Caco-2 (cell line): ENCODE results near the gene LENG1. TPM values are rescaled to one million over a fixed set of nuclear protein-coding genes. Genes with fewer than 3 reads are reported as not detected.

ENCODE experiments used
- BruUV-seq: library from RNA; stranded (reverse); fragments of 400-500 nt; replicated peaks from 2 replicates; lab custom pipeline; 2021; lab: Mats Ljungman, UMichigan
- CTCF ChIA-PET: fragments of 300-600 bp; sonication (Branson Sonifier 250); formaldehyde crosslinking; loops from one replicate; lab custom pipeline; 2022; ENCODE audit warnings: antibody characterized with exemption; lab: Charles Lee
- POLR2A ChIA-PET: fragments of 300-600 bp; sonication (Branson Sonifier 250); formaldehyde crosslinking; loops from one replicate; lab custom pipeline; 2022; ENCODE audit warnings: antibody characterized with exemption; lab: Charles Lee
- DNase-seq, 2 experiments: peaks; one replicate each; pipeline versions ENCODE4 v3.0.0 to v3.0.0-alpha.2; 2020 to 2022
- H3K27me3 ChIP-seq: replicated peaks from 2 replicates; pipeline ENCODE4 v1.6.0; 2011; ENCODE audit warnings: low read length; ENCODE audit not compliant: control insufficient read depth, insufficient read depth
- H3K36me3 ChIP-seq: 2 replicates; pipeline ENCODE4 v1.5.1; 2011; ENCODE audit warnings: low read length; ENCODE audit not compliant: control insufficient read depth, insufficient read depth
- H3K4me1 ChIP-seq: fragments of 250-450 bp; sonication (Bioruptor Pico); 2 replicates; pipeline ENCODE4 v1.5.1; 2020; ENCODE audit warnings: mild to moderate bottlenecking
- H3K4me3 ChIP-seq: 2 replicates; pipeline ENCODE4 v1.5.1; 2011; ENCODE audit warnings: low read depth, mild to moderate bottlenecking, control low read depth, low read length
- H3K9me3 ChIP-seq: fragments of 250-450 bp; sonication (Bioruptor Pico); 2 replicates; pipeline ENCODE4 v1.5.1; 2020; ENCODE audit warnings: mild to moderate bottlenecking, moderate library complexity
- H3K27ac Mint-ChIP-seq: one replicate; pipeline ENCODE4 v1.8.0; 2022; ENCODE audit warnings: mixed read lengths; ENCODE audit not compliant: unreplicated experiment
- H3K27me3 Mint-ChIP-seq: one replicate; pipeline ENCODE4 v1.8.0; 2022; ENCODE audit warnings: mixed read lengths; ENCODE audit not compliant: insufficient read depth, unreplicated experiment
- H3K36me3 Mint-ChIP-seq: one replicate; pipeline ENCODE4 v1.8.0; 2022; ENCODE audit warnings: mild to moderate bottlenecking, mixed read lengths; ENCODE audit not compliant: insufficient read depth, unreplicated experiment
- H3K4me1 Mint-ChIP-seq: one replicate; pipeline ENCODE4 v1.8.0; 2022; ENCODE audit warnings: low read depth, mixed read lengths; ENCODE audit not compliant: unreplicated experiment
- H3K4me3 Mint-ChIP-seq: one replicate; pipeline ENCODE4 v1.8.0; 2022; ENCODE audit warnings: mild to moderate bottlenecking, moderate library complexity, mixed read lengths; ENCODE audit not compliant: unreplicated experiment
- H3K9me3 Mint-ChIP-seq: one replicate; pipeline ENCODE4 v1.8.0; 2022; ENCODE audit warnings: mixed read lengths; ENCODE audit not compliant: unreplicated experiment
- CTCF ChIP-seq, 2 experiments: fragments of 200-600 bp in 1 of 2; IDR thresholded peaks; 1 replicate in 1 of 2; 2 replicates in 1 of 2; pipeline versions ENCODE4 v1.5.1 to v1.8.0; 2011 to 2022; ENCODE audit warnings: antibody characterized with exemption in 1 of 2, control low read depth in 1 of 2, inconsistent platforms in 1 of 2, low read depth in 1 of 2, low read length in 1 of 2, mild to moderate bottlenecking in 1 of 2, moderate library complexity in 1 of 2; ENCODE audit not compliant: insufficient read depth in 1 of 2, severe bottlenecking in 1 of 2, unreplicated experiment in 1 of 2
- intact Hi-C: fragments of 100-400 bp; cut with micrococcal nuclease; formaldehyde crosslinking; loops from one replicate; pipeline ENCODE4 v1.10.0; 2022; ENCODE audit not compliant: unreplicated experiment
- total RNA-seq: library from RNA; stranded (reverse); gene quantifications from 2 replicates; pipeline ENCODE4 v1.2.3, GENCODE V29; 2022

LENG1 gene
- total RNA-seq, 1 experiment from 2014 or later, result 6.9 TPM

DNA sequence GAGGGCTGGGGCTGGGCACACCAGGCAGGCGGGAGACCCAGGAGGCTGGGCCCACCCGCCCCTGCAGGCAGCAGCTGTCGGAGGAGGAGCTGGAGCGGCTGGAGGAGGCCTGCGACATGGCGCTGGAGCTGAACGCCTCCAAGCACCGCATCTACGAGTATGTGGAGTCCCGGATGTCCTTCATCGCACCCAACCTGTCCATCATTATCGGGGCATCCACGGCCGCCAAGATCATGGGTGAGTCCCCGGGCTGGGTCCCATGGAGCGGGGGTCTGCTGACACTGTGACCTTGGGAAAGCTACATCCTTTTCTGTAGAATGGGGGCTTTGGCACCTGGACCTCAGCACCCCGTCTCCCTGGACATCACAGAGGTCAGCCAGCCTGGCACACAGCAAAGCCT lies 35.8 kb downstream of the LENG1 start:
- Mint-ChIP-seq H3K27me3 (no peaks in the 10 kb centered on the region), H3K4me1 (no peaks in the 10 kb centered on the region), H3K9me3 (no peaks in the 10 kb centered on the region), H3K4me3 (no peak overlapping the region), H3K27ac (no peak overlapping the region), H3K36me3 (peaks cover 62% of the 10 kb centered on the region)
- ChIA-PET CTCF (no interaction called here), POLR2A (interaction anchor here (1.9 kb wide), 1 partner anchor 13 kb away, joined by 6 read pairs; the partner anchor contains the start of gene CNOT3)
- H3K9me3 ChIP-seq, result no peaks in the 10 kb centered on the region
- H3K4me1 ChIP-seq, result no peaks in the 10 kb centered on the region
- no peak for TF ChIP-seq CTCF (IDR thresholded peaks at IDR 0.05; ENCODE audit: insufficient read depth in 1 of 2, low read depth in 1 of 2, low read length in 1 of 2, severe bottlenecking in 1 of 2, unreplicated experiment in 1 of 2)
- intact Hi-C loops, result no loop called here
- no peak overlapping the region for H3K4me3 ChIP-seq
- DNase-seq, result no peak
- peaks cover 4% of the 10 kb centered on the region; the same call in 1 of the 2 replicates for H3K36me3 ChIP-seq
- no peaks in the 10 kb centered on the region for H3K27me3 ChIP-seq
- no TSS peak for BruUV-seq

DNA sequence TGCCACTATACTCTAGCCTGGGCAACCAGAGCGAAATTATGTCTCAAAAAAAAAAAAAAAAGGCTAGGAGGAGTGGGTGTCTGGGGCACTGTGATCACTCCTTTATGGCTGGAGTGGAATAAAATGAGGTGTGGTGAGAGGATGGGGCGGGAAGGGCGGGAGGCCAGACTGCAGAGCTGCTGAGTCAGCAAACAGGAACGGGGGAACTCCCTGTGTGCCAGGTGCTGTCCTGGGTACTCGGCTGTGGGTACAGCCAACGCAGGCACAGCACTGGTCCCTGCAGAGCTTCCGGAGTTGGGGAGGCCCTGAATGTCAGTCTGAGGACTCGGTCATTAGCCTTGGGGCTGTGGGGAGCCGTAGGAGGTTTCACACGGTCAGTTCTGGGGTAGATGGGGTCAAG lies 38.3 kb downstream of the LENG1 start:
- Mint-ChIP-seq H3K36me3 (peaks cover 66% of the 10 kb centered on the region), H3K27ac (no peak overlapping the region), H3K9me3 (no peaks in the 10 kb centered on the region), H3K4me1 (no peaks in the 10 kb centered on the region), H3K27me3 (no peaks in the 10 kb centered on the region), H3K4me3 (no peak overlapping the region)
- DNase-seq, result no peak
- intact Hi-C loops, result no loop called here
- H3K36me3 ChIP-seq, result peaks cover 4% of the 10 kb centered on the region
- POLR2A ChIA-PET, result interaction anchor here (0.7 kb wide), 1 partner anchor 90 kb away, joined by 4 read pairs; no protein-coding TSS in a partner anchor
- no peak overlapping the region for H3K4me3 ChIP-seq
- H3K9me3 ChIP-seq, result no peaks in the 10 kb centered on the region
- BruUV-seq, result no TSS peak
- no peak for TF ChIP-seq CTCF (IDR thresholded peaks at IDR 0.05; ENCODE audit: insufficient read depth in 1 of 2, low read depth in 1 of 2, low read length in 1 of 2, severe bottlenecking in 1 of 2, unreplicated experiment in 1 of 2)
- CTCF ChIA-PET, result no interaction called here
- H3K27me3 ChIP-seq, result no peaks in the 10 kb centered on the region
- H3K4me1 ChIP-seq, result 0 out of 2 replicates have a peak, but pooled peaks cover 3% of the 10 kb centered on the region

- intact Hi-C loops, result loop anchor here (1.0 kb wide), 3 partner anchors 13 to 75 kb away; partner anchors contain the start of genes CNOT3 and NDUFA3
- Mint-ChIP-seq H3K36me3 (peaks cover 65% of the 10 kb centered on the region), H3K27me3 (no peaks in the 10 kb centered on the region), H3K27ac (peak within 1 kb of the TSS; percentile 96), H3K4me3 (peak within 1 kb of the TSS; percentile 95), H3K4me1 (peaks cover 16% of the 10 kb centered on the region), H3K9me3 (no peaks in the 10 kb centered on the region)
- Histone ChIP-seq H3K27me3 (no peaks in the 10 kb centered on the region), H3K9me3 (no peaks in the 10 kb centered on the region), H3K36me3 (peaks cover 3% of the 10 kb centered on the region), H3K4me3 (peak within 1 kb of the TSS; percentile 43), H3K4me1 (0 out of 2 replicates have a peak, but pooled peaks cover 7% of the 10 kb centered on the region)
- CTCF ChIA-PET, result interaction anchor here (0.6 to 1.2 kb wide), 5 partner anchors 9 to 262 kb away, joined by 3 to 5 read pairs (median 3); partner anchors contain the start of gene CNOT3
- TF ChIP-seq CTCF (IDR thresholded peaks at IDR 0.05; ENCODE audit: insufficient read depth in 1 of 2, low read depth in 1 of 2, low read length in 1 of 2, severe bottlenecking in 1 of 2, unreplicated experiment in 1 of 2), result no peak
- POLR2A ChIA-PET, result interaction anchor here (0.6 to 2.9 kb wide), 5 partner anchors 12 to 74 kb away, joined by 3 to 31 read pairs (median 4); partner anchors contain the start of genes CNOT3, LENG1 and MBOAT7
- BruUV-seq, result TSS peak; percentile 89
- DNase-seq, result peak; percentile 95 to 98
Observed at GRCh38 chr19:54115109-54116063, 44.1 kb downstream of the LENG1 start, which contains the start of the genes PRPF31 and TFPT. Gene PRPF31 (plus strand): TSS chr19:54115754. CDS start chr19:54118279, 2,525 bp downstream. Gene TFPT (minus strand): TSS chr19:54115657. CDS start chr19:54115269, 388 bp downstream.
